Activated CD4-positive, alpha-beta memory T cell treated with anti-CD3 and anti-CD28 coated beads, Interleukin-2, amount 10 ng/mL, durations not matched to agents 7 days and 5 days (primary cell): ENCODE measurements around the gene C1QL2. TPM values are rescaled to one million over a fixed set of nuclear protein-coding genes. Genes with fewer than 3 reads are reported as not detected.

Source experiments
- CTCF ChIA-PET: fragments of 350-600 bp; sonication (Branson Sonifier 250); formaldehyde crosslinking; loops from one replicate; lab custom pipeline; 2021; ENCODE audit warnings: antibody characterized with exemption, inconsistent platforms; lab: Charles Lee
- POLR2A ChIA-PET: fragments of 350-600 bp; sonication (Branson Sonifier 250); formaldehyde crosslinking; loops from one replicate; lab custom pipeline; 2021; ENCODE audit warnings: antibody characterized with exemption; lab: Charles Lee
- DNase-seq: peaks from one replicate; pipeline ENCODE4 v3.0.0-alpha.2; 2020
- H3K27ac Mint-ChIP-seq: one replicate; pipeline ENCODE4 v1.8.0; 2021; ENCODE audit warnings: mild to moderate bottlenecking, mixed read lengths
- H3K27me3 Mint-ChIP-seq: one replicate; pipeline ENCODE4 v1.8.0; 2021; ENCODE audit warnings: mixed read lengths
- H3K36me3 Mint-ChIP-seq: one replicate; pipeline ENCODE4 v1.8.0; 2021; ENCODE audit warnings: low read depth, mixed read lengths
- H3K4me1 Mint-ChIP-seq: one replicate; pipeline ENCODE4 v1.8.0; 2021; ENCODE audit warnings: mixed read lengths
- H3K4me3 Mint-ChIP-seq: one replicate; pipeline ENCODE4 v1.8.0; 2021; ENCODE audit warnings: mild to moderate bottlenecking, mixed read lengths
- H3K9me3 Mint-ChIP-seq: one replicate; pipeline ENCODE4 v1.8.0; 2021; ENCODE audit warnings: mixed read lengths
- total RNA-seq, 2 experiments: library from RNA; stranded (reverse); gene quantifications; one replicate each; pipeline ENCODE4 v1.2.3, GENCODE V29; 2021

The C1QL2 gene
- total RNA-seq, 2 experiments from 2014 or later, result not detected

DNA sequence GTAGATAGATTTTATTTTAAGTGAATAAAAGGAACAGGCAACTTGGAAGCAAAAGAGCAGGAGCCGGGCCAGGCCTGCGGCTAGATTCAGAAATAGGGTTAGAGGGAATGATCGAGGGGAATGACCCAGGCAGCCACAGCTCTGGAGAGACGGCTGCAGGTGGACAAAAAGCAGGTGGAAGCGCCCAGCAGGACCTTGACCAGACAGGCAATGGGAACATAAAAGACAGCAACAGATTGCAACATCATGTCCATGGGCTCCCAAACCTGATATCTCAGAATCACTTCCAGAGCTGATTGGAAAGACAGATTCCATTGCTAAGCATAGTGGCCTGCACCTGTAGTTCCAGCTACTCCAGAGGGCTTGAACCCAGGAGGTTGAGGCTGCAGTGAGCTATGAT is 36.5 kb upstream of the C1QL2 start:
- peaks cover 4% of the 10 kb centered on the region for H3K27me3 Mint-ChIP-seq
- H3K4me3 Mint-ChIP-seq, result no peak overlapping the region
- no peaks in the 10 kb centered on the region for H3K4me1 Mint-ChIP-seq
- DNase-seq, result no peak
- no peak overlapping the region for H3K27ac Mint-ChIP-seq
- no peaks in the 10 kb centered on the region for H3K9me3 Mint-ChIP-seq
- ChIA-PET CTCF (no interaction called here), POLR2A (no interaction called here)
- H3K36me3 Mint-ChIP-seq, result no peaks in the 10 kb centered on the region

DNA sequence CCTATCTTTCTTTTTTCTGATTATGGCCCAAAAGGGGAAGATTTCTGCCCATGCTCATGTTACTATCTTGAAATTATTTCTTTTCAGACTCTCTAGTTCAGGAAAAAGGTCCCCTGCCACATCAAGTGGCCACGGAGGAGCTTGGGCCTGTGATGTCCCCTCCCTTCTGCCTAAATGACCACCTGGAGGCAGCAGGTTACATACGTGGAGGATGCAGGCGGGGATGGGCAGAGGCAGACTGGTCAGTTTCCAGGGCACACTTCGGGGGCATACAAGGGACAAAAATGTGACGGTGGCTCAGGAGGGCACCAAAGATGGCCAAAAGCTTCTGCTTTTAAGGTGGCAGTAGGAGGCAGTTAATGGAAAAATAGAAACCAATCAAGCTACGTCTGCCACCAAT is 34.3 kb upstream of the C1QL2 start:
- POLR2A ChIA-PET, result no interaction called here
- no peaks in the 10 kb centered on the region for H3K4me1 Mint-ChIP-seq
- H3K27me3 Mint-ChIP-seq, result peaks cover 2% of the 10 kb centered on the region
- H3K36me3 Mint-ChIP-seq, result no peaks in the 10 kb centered on the region
- H3K4me3 Mint-ChIP-seq, result no peak overlapping the region
- no peak for DNase-seq
- no peaks in the 10 kb centered on the region for H3K9me3 Mint-ChIP-seq
- H3K27ac Mint-ChIP-seq, result no peak overlapping the region
- CTCF ChIA-PET, result no interaction called here

DNA sequence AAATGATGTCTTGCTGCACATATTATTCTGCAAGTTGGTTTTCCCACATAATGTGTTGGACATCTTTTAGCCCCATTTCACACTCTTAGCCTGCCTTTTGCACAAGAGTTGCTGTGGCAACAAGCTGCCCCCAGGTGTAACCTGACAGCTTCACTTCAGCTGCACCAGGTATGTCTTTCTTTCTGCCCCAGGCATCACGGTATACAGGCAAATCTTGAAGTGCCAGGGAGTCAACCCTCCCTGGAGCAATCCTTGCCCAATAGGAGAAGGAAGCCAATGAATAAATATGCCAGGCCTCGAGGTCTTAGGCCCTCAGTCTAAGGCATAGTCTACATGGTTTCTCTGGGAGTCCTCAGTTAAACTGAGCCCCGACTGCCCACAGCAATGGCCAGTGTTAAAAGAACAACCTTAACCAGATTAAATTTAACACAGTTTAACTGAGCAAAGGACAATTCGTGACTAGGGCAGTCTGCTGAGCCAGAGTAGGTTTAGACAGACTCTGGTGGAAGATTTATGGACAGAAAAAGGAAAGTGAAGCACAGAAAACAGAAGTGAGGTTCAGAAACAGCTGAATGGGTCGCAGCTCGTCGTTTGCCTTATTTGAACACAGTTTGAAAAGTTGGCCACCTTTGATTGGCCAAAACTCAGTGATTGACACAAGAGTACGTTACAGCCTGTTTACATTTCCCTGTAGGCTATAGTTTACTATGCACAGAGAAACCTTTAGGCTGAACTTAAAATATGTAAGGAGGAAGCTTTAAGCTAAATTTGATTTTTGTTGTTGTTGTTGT is 32.0 kb upstream of the C1QL2 start:
- ChIA-PET POLR2A (no interaction called here), CTCF (no interaction called here)
- H3K36me3 Mint-ChIP-seq, result no peaks in the 10 kb centered on the region
- H3K4me3 Mint-ChIP-seq, result no peak overlapping the region
- H3K27me3 Mint-ChIP-seq, result peaks cover 2% of the 10 kb centered on the region
- H3K9me3 Mint-ChIP-seq, result no peaks in the 10 kb centered on the region
- no peaks in the 10 kb centered on the region for H3K4me1 Mint-ChIP-seq
- DNase-seq, result no peak
- no peak overlapping the region for H3K27ac Mint-ChIP-seq

DNA sequence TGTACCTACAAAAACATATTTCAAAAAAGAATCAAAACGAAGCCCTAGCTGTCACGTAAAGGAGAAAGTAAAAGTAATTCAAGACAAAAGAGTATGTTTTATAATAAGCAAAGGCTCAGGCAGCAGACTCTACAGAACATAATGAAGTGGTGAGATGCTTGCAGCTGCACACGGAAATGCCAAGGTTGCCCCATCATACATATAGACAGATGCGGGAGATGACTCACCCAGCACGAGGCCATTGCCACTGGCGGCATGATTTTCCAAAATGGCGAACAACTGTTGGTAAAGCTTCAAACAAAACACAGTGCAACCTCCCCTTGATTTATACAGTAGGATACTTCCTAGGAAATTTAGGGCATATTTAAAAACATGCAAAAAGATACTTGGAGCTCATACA is 26.0 kb upstream of the C1QL2 start:
- Mint-ChIP-seq H3K4me1 (no peaks in the 10 kb centered on the region), H3K27ac (no peak overlapping the region), H3K4me3 (no peak overlapping the region), H3K36me3 (no peaks in the 10 kb centered on the region), H3K9me3 (no peaks in the 10 kb centered on the region), H3K27me3 (no peaks in the 10 kb centered on the region)
- POLR2A ChIA-PET, result no interaction called here
- no peak for DNase-seq
- CTCF ChIA-PET, result interaction anchor here (1.1 kb wide), 1 partner anchor 266 kb away, joined by 3 read pairs; no protein-coding TSS in a partner anchor

DNA sequence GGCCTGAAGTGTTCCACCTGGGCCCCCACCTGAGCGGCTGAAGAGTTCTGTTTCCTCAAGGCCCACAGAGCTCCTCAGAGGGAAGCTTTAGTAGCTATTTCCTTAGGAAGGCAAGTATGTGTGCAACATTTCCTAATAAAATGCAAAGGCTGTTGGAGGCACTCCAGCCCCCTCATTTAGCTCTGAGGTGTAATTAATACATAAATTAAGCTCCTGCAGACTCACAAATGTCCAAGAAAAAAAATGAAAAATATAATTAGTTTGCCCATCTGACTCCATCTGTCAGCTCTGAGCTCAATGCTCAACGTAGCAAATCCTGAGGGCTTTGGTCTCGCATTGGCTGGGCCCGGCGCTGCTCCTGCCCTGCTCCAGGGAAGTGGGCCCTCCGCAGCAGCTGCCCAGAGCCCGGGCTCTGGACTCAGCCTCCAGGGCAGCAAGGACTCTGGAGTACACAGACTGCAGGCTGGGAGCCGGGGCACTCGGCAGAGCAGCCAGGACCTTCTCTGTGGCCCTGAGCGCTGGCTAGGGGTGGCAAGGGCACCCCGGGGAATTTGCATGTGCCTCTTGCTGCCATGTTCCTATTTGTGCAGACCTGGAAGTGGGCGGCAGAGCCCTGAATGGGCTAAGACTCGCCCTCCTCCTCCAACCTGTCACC is 23.4 kb upstream of the C1QL2 start:
- no peaks in the 10 kb centered on the region for H3K27me3 Mint-ChIP-seq
- no peaks in the 10 kb centered on the region for H3K4me1 Mint-ChIP-seq
- ChIA-PET POLR2A (no interaction called here), CTCF (no interaction called here)
- H3K4me3 Mint-ChIP-seq, result no peak overlapping the region
- no peak overlapping the region for H3K27ac Mint-ChIP-seq
- no peak for DNase-seq
- no peaks in the 10 kb centered on the region for H3K9me3 Mint-ChIP-seq
- H3K36me3 Mint-ChIP-seq, result no peaks in the 10 kb centered on the region

DNA sequence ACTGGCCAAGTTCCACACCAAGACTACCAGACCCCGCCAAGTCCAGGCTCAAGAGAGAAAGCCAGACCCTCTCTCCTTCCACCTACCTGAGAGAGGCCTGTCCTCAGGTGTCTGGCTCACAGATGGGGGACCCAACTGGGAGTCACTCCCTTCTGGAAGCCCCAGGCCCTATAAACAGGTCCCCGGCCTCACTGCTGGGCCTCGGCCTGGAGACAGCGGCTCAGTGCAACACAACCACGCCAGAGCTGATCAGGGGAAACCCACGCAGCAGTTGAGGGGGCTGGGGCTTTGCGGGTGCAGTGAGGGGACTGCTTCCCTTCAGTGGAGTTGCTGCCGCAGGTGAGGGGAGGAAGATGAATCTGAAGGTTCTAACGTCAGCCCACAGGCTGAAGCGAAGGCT is 22.8 kb upstream of the C1QL2 start:
- Mint-ChIP-seq H3K27me3 (no peaks in the 10 kb centered on the region), H3K36me3 (no peaks in the 10 kb centered on the region), H3K4me3 (no peak overlapping the region), H3K4me1 (no peaks in the 10 kb centered on the region), H3K27ac (no peak overlapping the region), H3K9me3 (no peaks in the 10 kb centered on the region)
- DNase-seq, result no peak
- ChIA-PET CTCF (no interaction called here), POLR2A (no interaction called here)

DNA sequence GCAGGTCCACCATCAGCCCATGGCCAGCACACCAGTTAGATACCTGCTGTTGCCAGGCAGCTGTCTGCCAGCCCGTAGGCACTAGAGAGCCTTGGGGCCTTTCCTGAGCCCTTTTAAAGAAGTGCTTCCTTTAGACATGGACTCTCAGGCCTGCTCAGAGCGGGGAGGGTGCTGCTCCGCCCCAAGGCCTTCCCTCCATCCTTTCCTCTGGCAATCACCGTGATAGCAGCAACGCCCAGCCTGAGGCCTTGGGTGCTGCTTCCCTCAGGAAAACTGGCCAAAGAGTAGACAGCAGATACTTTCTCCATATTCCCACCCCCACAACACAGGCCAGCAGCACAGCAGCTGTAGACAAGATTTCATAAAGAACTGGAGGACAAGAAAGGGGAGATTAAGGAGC is 22.3 kb upstream of the C1QL2 start:
- no peak for DNase-seq
- Mint-ChIP-seq H3K36me3 (no peaks in the 10 kb centered on the region), H3K9me3 (no peaks in the 10 kb centered on the region), H3K27ac (no peak overlapping the region), H3K4me1 (no peaks in the 10 kb centered on the region), H3K4me3 (no peak overlapping the region), H3K27me3 (no peaks in the 10 kb centered on the region)
- ChIA-PET CTCF (no interaction called here), POLR2A (no interaction called here)

DNA sequence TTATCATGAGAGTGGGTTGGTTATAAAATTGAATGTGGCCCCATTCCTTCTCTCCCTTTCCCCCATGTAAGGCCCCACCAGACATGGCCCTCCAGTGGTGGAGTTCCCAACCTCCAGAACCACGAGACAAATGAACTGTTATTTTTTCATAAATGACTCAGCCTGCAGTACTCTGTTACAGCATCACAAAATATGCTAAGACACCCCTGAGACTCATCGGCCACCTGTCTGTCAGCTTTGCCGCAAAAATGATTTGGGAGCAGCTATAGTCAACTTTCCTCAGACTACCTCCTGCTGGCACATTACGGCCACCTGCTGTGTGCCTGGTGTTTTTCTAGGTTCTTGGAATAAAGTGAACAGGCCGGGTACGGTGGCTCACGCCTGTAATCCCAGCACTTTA is 21.4 kb upstream of the C1QL2 start:
- H3K36me3 Mint-ChIP-seq, result no peaks in the 10 kb centered on the region
- CTCF ChIA-PET, result no interaction called here

DNA sequence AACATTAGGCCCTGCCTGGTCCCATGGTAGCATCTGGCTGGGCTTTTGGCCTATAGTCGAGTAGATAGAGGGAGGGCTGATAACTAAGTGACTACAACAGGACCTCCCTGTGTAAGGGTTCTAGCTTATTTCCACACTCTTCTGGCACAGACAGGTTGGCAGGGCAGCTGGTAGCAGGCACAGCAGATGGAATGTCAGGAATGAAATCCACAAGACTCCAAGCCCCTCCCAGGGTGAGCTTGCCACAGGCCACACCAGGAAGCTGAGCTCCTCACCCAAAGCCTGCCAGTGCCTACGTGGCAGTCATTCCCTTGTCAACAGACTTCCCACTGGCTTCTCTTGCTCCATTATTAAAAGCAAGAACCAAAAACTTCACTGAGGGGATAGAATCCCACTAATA is 20.7 kb upstream of the C1QL2 start:
- H3K4me3 Mint-ChIP-seq, result no peak overlapping the region
- no peaks in the 10 kb centered on the region for H3K4me1 Mint-ChIP-seq
- ChIA-PET CTCF (no interaction called here), POLR2A (no interaction called here)
- H3K27ac Mint-ChIP-seq, result no peak overlapping the region
- H3K27me3 Mint-ChIP-seq, result no peaks in the 10 kb centered on the region
- DNase-seq, result no peak
- H3K36me3 Mint-ChIP-seq, result no peaks in the 10 kb centered on the region
- H3K9me3 Mint-ChIP-seq, result no peaks in the 10 kb centered on the region

More for the DNA sequence above, 21.4 kb upstream of the C1QL2 start:
- H3K4me1 Mint-ChIP-seq, result no peaks in the 10 kb centered on the region
- no peak for DNase-seq
- no peak overlapping the region for H3K27ac Mint-ChIP-seq
- POLR2A ChIA-PET, result no interaction called here
- H3K27me3 Mint-ChIP-seq, result no peaks in the 10 kb centered on the region
- no peaks in the 10 kb centered on the region for H3K9me3 Mint-ChIP-seq
- H3K4me3 Mint-ChIP-seq, result no peak overlapping the region

DNA sequence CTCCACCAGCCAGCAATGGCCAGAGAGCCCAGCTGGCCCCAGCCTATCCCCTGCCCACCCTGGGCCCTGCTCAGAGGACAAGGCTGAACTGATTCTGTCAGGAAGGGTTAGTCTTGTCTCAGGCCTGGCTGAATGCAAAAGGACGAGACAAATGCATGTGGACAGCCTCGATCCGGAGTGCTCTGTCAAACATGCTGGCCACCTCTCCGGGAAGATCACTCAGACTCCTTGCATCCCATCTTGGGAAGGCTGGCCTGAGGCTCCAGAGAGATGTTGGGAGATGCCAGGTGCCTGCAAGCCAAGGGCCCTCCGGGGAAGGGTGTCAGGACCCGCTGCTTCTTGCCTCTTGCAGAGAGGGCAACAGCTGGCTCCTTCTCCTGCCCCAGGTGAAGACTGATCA is 20.2 kb upstream of the C1QL2 start:
- no peaks in the 10 kb centered on the region for H3K9me3 Mint-ChIP-seq
- no peak for DNase-seq
- H3K36me3 Mint-ChIP-seq, result no peaks in the 10 kb centered on the region
- H3K4me1 Mint-ChIP-seq, result no peaks in the 10 kb centered on the region
- no peak overlapping the region for H3K27ac Mint-ChIP-seq
- POLR2A ChIA-PET, result no interaction called here
- H3K27me3 Mint-ChIP-seq, result no peaks in the 10 kb centered on the region
- CTCF ChIA-PET, result no interaction called here
- H3K4me3 Mint-ChIP-seq, result no peak overlapping the region

DNA sequence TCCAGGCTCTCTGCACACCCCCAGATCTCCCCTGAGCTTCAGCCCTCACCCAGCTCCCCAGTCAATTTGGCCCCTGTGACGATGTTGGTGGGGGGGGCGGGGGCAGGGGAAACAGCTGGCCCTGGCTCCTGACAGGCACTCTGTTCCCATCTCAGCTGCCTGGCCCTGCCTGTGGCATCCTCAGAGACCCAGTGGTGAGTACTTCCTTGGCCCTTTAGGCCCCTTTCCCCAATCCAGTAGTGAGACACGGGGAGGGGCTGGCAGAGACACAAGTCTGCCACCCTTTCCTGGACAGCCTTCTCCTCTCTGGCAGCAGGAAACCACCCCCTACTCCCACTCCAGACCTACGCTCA is 19.3 kb upstream of the C1QL2 start:
- no peaks in the 10 kb centered on the region for H3K4me1 Mint-ChIP-seq
- H3K27me3 Mint-ChIP-seq, result no peaks in the 10 kb centered on the region
- no peak overlapping the region for H3K4me3 Mint-ChIP-seq
- ChIA-PET POLR2A (no interaction called here), CTCF (no interaction called here)
- H3K36me3 Mint-ChIP-seq, result no peaks in the 10 kb centered on the region
- DNase-seq, result no peak
- no peak overlapping the region for H3K27ac Mint-ChIP-seq
- H3K9me3 Mint-ChIP-seq, result no peaks in the 10 kb centered on the region

DNA sequence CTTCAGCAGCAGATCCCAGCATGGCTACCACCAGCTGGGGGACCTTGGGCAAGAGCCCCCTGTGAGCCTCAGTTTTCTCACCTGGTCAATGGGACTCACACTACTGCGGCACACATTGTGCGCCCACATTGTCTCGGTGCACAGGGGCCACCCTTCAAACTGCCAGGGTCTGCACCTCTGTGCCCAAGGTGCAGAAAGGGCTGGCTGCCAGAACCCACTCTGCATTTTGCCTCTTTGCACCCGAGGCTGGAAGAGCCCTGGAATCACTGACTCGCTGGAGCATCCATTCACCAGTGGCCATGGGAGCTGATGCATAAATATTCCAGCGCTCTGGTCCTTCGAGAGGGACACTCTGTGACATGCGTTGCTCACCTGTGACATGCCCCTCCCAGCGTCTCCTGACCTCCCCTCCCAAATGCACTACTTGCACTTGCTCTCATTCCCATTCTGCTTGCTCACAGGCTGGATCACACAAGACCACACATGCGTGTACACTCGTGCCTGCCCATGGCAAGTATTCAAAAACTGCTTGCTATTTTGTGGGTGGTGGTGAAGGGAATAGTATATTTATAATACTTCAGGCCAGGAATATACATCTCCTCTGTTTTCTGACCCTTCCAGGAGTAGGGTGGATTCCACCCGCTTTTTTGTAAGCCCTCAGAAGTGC is 18.8 kb upstream of the C1QL2 start:
- H3K4me3 Mint-ChIP-seq, result no peak overlapping the region
- CTCF ChIA-PET, result interaction anchor here (5.1 kb wide), 1 partner anchor 295 kb away, joined by 31 read pairs; no protein-coding TSS in a partner anchor
- no peaks in the 10 kb centered on the region for H3K27me3 Mint-ChIP-seq

DNA sequence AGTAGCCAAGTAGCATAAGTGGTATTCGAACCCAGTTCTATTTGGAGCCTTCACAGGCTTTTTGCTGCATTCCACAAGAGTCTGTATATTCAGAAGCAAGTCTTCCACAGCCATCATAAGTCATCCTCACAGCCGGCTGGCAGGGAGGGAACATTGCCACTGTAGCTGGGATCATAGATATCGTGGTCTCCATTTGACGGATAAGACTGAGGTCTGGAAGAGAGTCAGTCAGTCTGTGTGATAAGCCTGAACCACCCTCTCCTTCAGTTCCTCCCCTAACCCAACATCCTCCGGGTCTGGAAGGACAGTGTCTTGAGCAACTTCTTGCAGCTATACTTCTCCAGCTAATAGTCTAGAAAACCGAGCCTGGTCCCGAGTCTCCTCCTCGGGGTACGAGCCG is 17.0 kb upstream of the C1QL2 start:
- ChIA-PET POLR2A (no interaction called here), CTCF (interaction anchor here (0.6 to 5.1 kb wide), 4 partner anchors 11 to 293 kb away, joined by 3 to 31 read pairs (median 3); no protein-coding TSS in a partner anchor)
- Mint-ChIP-seq H3K4me1 (no peaks in the 10 kb centered on the region), H3K36me3 (no peaks in the 10 kb centered on the region), H3K9me3 (no peaks in the 10 kb centered on the region), H3K4me3 (no peak overlapping the region), H3K27ac (no peak overlapping the region), H3K27me3 (no peaks in the 10 kb centered on the region)
- no peak for DNase-seq

More for the DNA sequence above, 18.8 kb upstream of the C1QL2 start:
- no peak overlapping the region for H3K27ac Mint-ChIP-seq
- no peak for DNase-seq
- no peaks in the 10 kb centered on the region for H3K4me1 Mint-ChIP-seq
- POLR2A ChIA-PET, result no interaction called here
- no peaks in the 10 kb centered on the region for H3K9me3 Mint-ChIP-seq
- H3K36me3 Mint-ChIP-seq, result no peaks in the 10 kb centered on the region
